HepG2 (cell line): ENCODE results near the gene CABLES1. TPM values are rescaled to one million over a fixed set of nuclear protein-coding genes. Genes with fewer than 3 reads are reported as not detected.

Experiments used
- ATAC-seq: fragments of 200-7000 bp; cut with Tn5 transposase; 3 replicates; pipeline ENCODE4 v1.9.1; 2020; ENCODE audit warnings: mild to moderate bottlenecking, moderate library complexity
- BruUV-seq: library from RNA; stranded (reverse); fragments of 400-500 nt; replicated peaks from 2 replicates; lab custom pipeline; 2021; lab: Mats Ljungman, UMichigan
- CTCF ChIA-PET: fragments of 300-600 bp; formaldehyde crosslinking; extraction: SDS; loops from one replicate; lab custom pipeline; 2021; ENCODE audit warnings: low total read pairs, inconsistent platforms, low intra/inter-chr PET ratio; lab: Yijun Ruan, JAX
- POLR2A ChIA-PET: fragments of 350-600 bp; sonication (Branson Sonifier 250); formaldehyde crosslinking; loops from one replicate; lab custom pipeline; 2020; ENCODE audit warnings: antibody characterized with exemption, inconsistent platforms; lab: Yijun Ruan, JAX
- DNase-seq: peaks from one replicate; pipeline ENCODE4 v3.0.0-alpha.2; 2015; ENCODE audit warnings: low spot score
- FAIRE-seq: peaks from 3 replicates; lab custom pipeline; 2011; peaks lifted over from hg19 to GRCh38; lab: Jason Lieb, UNC
- H2AFZ ChIP-seq: one replicate; pipeline ENCODE4 v1.6.1; 2011; ENCODE audit warnings: low read length, inconsistent platforms
- H3K27ac ChIP-seq: fragments of 300-600 bp; 3 replicates; pipeline ENCODE4 v1.8.0; 2011; ENCODE audit warnings: mixed run types, mild to moderate bottlenecking, mixed read lengths, low read length, inconsistent platforms; ENCODE audit not compliant: insufficient read depth; ENCODE audit errors: extremely low read length
- H3K27me3 ChIP-seq, 2 experiments: fragments of 200-600 bp in 1 of 2; 2 replicates in 1 of 2; 3 replicates in 1 of 2; pipeline versions ENCODE4 v1.6.0 to v1.8.0; 2011; ENCODE audit warnings: low read length in 2 of 2, mild to moderate bottlenecking in 2 of 2, moderate library complexity in 2 of 2, inconsistent platforms in 1 of 2; ENCODE audit not compliant: insufficient read depth in 2 of 2, control insufficient read depth in 1 of 2
- H3K36me3 ChIP-seq, 2 experiments: fragments of 200-600 bp in 1 of 2; replicated peaks in 1 of 2; 2 replicates in 1 of 2; 3 replicates in 1 of 2; pipeline versions ENCODE4 v1.5.1 to v1.8.0; 2011; ENCODE audit warnings: low read length in 2 of 2, inconsistent platforms in 1 of 2; ENCODE audit not compliant: insufficient read depth in 2 of 2, control insufficient read depth in 1 of 2
- H3K4me1 ChIP-seq: 2 replicates; pipeline ENCODE4 v1.5.1; 2012; ENCODE audit warnings: low read length, inconsistent platforms; ENCODE audit not compliant: insufficient read depth
- H3K4me2 ChIP-seq: 2 replicates; pipeline ENCODE4 v1.6.0; 2011; ENCODE audit warnings: low read depth, low read length, inconsistent platforms
- H3K4me3 ChIP-seq, 3 experiments: fragments of 200-600 bp in 1 of 3; sonication (generic), shearing (Covaris generic) in 1 of 3; replicated peaks in 1 of 3; 2 replicates each; pipeline ENCODE4 v1.5.1; 2011 to 2016; ENCODE audit warnings: low read length in 3 of 3, inconsistent platforms in 2 of 3, low read depth in 2 of 3, mild to moderate bottlenecking in 2 of 3, control low read depth in 1 of 3, mixed read lengths in 1 of 3; ENCODE audit not compliant: insufficient read depth in 1 of 3
- H3K79me2 ChIP-seq: one replicate; pipeline ENCODE4 v1.6.1; 2011; ENCODE audit warnings: low read length, inconsistent platforms; ENCODE audit not compliant: insufficient read depth
- H3K9ac ChIP-seq: 2 replicates; pipeline ENCODE4 v1.6.0; 2011; ENCODE audit warnings: mild to moderate bottlenecking, low read depth, low read length, inconsistent platforms; ENCODE audit not compliant: insufficient read depth
- H3K9me3 ChIP-seq: 2 replicates; pipeline ENCODE4 v1.5.1; 2012; ENCODE audit warnings: mild to moderate bottlenecking, low read length
- H4K20me1 ChIP-seq: 2 replicates; pipeline ENCODE4 v1.6.0; 2011; ENCODE audit warnings: inconsistent platforms, mild to moderate bottlenecking, low read length, moderate library complexity; ENCODE audit not compliant: insufficient read depth
- ERF ChIP-seq: IDR thresholded peaks from 2 replicates; pipeline ENCODE4 v1.6.1; 2018; ENCODE audit warnings: missing biosample characterization, missing genetic modification reagents
- HNF4A ChIP-seq: sonication (generic); formaldehyde crosslinking; IDR thresholded peaks from 2 replicates; pipeline ENCODE4 v1.4.0; 2020; ENCODE audit warnings: missing genetic modification reagents
- MAFF ChIP-seq: IDR thresholded peaks from 2 replicates; pipeline ENCODE4 v1.6.1; 2011; ENCODE audit warnings: low read depth, low read length, improper control_type of control experiment
- MAFK ChIP-seq, 2 experiments: IDR thresholded peaks in 1 of 2; conservative IDR thresholded peaks in 1 of 2; 2 replicates each; pipeline ENCODE4 v1.6.1; 2011; ENCODE audit warnings: improper control_type of control experiment in 2 of 2, low read length in 2 of 2
- TEAD3 ChIP-seq: optimal IDR thresholded peaks from 2 replicates; pipeline ENCODE3; 2016; ENCODE audit warnings: borderline replicate concordance
- ZNF142 ChIP-seq: sonication (generic); formaldehyde crosslinking; IDR thresholded peaks from 2 replicates; pipeline ENCODE4 v1.4.0; 2020; ENCODE audit warnings: missing genetic modification reagents
- WGBS: methylation state at CpG from one replicate; pipeline ENCODE4 v1.1.6; 2017; ENCODE audit warnings: low lambda C conversion rate; 5-methylcytosine and 5-hydroxymethylcytosine counted together
- in situ Hi-C: cut with HindIII; loops from 2 replicates; pipeline ENCODE4 v1.10.0; 2017; ENCODE audit warnings: low pct_unique_long_range_greater_than_20kb; ENCODE audit not compliant: extremely low pct_ligation_motif_present
- intact Hi-C: fragments of 100-400 bp; cut with micrococcal nuclease; formaldehyde crosslinking; loops from one replicate; pipeline ENCODE4 v1.10.0; 2022; ENCODE audit not compliant: unreplicated experiment
- polyA plus RNA-seq, 8 experiments: library from polyadenylated mRNA; depleted of rRNA in 3 of 8; stranded (reverse) in 7 of 8; unstranded in 1 of 8; fragments of >200 nt; fragmentation: Illumina TruSeq in 4 of 8; extraction: Trizol in 4 of 8; gene quantifications; 2 replicates each; pipeline versions ENCODE4 v1.2.1 to v1.2.3, GENCODE V29; 2011 to 2016; ENCODE audit warnings: low read depth in 4 of 8, missing spikeins in 1 of 8, mixed read lengths in 1 of 8; ENCODE audit not compliant: insufficient read depth in 1 of 8
- total RNA-seq, 5 experiments: library from RNA; depleted of rRNA; stranded (reverse); fragments of >200 nt; fragmentation: Illumina TruSeq; extraction: Trizol; gene quantifications; 2 replicates each; pipeline ENCODE4 v1.2.3, GENCODE V29; 2016; ENCODE audit warnings: low read depth in 1 of 5
- TF ChIP-seq, protein P1 (sequence below): sonication (generic); formaldehyde crosslinking; IDR thresholded peaks from 2 replicates; pipeline ENCODE4 v1.5.0; 2020; ENCODE audit warnings: missing genetic modification reagents, mild to moderate bottlenecking, borderline replicate concordance
- TF ChIP-seq, protein P2 (sequence below): sonication (generic); formaldehyde crosslinking; conservative IDR thresholded peaks from 2 replicates; pipeline ENCODE4 v1.5.0; 2020; ENCODE audit warnings: missing genetic modification reagents

The CABLES1 gene
- total and polyA plus RNA-seq, 2 of the 13 experiments (the other 11 are each of a cell fraction or from before 2014, with no cell fraction given), result 14.7 to 25.8 TPM

DNA sequence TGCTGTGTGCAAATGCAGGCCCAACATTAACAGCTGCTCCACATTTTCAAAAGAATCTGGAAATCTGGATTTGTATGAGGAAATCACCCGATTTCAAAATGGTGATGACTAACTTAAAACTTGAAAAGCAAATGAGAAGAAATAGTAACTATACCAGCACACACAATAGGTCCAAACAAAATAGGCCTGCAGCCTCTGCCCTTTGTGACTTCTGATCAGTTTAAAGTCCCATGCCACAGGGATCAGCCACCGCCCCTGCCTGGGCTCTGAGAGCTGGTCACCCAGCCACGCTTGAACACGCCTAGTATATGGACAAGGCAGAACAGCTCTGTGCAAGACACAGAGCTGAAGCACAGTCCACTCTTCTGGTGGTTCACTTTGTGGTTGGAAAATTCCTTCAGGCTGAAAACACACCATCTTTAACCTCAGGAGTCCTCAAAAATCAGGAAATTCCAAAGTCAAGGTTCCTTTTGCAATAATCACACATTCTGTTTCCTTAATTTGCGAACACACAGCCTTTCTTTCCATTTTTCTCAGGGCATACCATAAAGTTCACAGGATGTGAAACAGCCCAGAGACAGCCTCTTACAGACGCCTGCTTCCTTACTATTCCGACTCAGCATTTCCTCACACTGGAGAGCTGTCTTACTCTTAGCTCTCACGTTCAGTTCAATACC lies 167.7 kb downstream of the CABLES1 start:
- Histone ChIP-seq H3K4me3 (no peak overlapping the region), H4K20me1 (no peaks in the 10 kb centered on the region), H2AFZ (no peak overlapping the region), H3K79me2 (no peaks in the 10 kb centered on the region), H3K9ac (no peak overlapping the region), H3K4me1 (peaks cover 15% of the 10 kb centered on the region), H3K27me3 (no peaks in the 10 kb centered on the region), H3K9me3 (no peaks in the 10 kb centered on the region), H3K4me2 (no peak overlapping the region), H3K27ac (no peak overlapping the region), H3K36me3 (no peaks in the 10 kb centered on the region)
- TF ChIP-seq HNF4A (CRISPR knock-in tag) (peak; percentile 21; the same call in 1 of the 2 replicates), ERF (CRISPR knock-in tag) (no peak), MAFF (peak; percentile 69), MAFK (conservative IDR thresholded peaks at IDR 0.05 in 1 of 2, IDR thresholded peaks at IDR 0.05 in 1 of 2; ENCODE audit: low read length in 2 of 2) (peak; percentile 71 to 84)
- FAIRE-seq (no peak), ATAC-seq (peak; percentile 66), DNase-seq (no peak)
- POLR2A ChIA-PET, result no interaction called here
- CTCF ChIA-PET, result no interaction called here
- 84% methylated on average over 8 of the region's 8 CpGs for WGBS
- in situ Hi-C loops (no loop called here), intact Hi-C loops (no loop called here)
- no TSS peak for BruUV-seq

- WGBS, result 86% methylated on average over 6 of the region's 6 CpGs
- ChIA-PET CTCF (no interaction called here), POLR2A (no interaction called here)
- H3K9ac ChIP-seq, result no peak overlapping the region
- no peaks in the 10 kb centered on the region for H3K27me3 ChIP-seq
- no peak overlapping the region for H3K4me2 ChIP-seq
- H2AFZ ChIP-seq, result no peak overlapping the region
- peaks cover 19% of the 10 kb centered on the region for H3K4me1 ChIP-seq
- in situ Hi-C loops, result no loop called here
- FAIRE-seq (no peak), DNase-seq (no peak), ATAC-seq (no peak)
- BruUV-seq, result no TSS peak
- H3K4me3 ChIP-seq, result no peak overlapping the region
- H3K36me3 ChIP-seq, result no peaks in the 10 kb centered on the region; a peak in 1 of 5 replicates
- no peaks in the 10 kb centered on the region for H4K20me1 ChIP-seq
- H3K79me2 ChIP-seq, result no peaks in the 10 kb centered on the region
- no peak overlapping the region for H3K27ac ChIP-seq
- intact Hi-C loops, result no loop called here
- no peaks in the 10 kb centered on the region for H3K9me3 ChIP-seq
- TF ChIP-seq, protein P1, sequence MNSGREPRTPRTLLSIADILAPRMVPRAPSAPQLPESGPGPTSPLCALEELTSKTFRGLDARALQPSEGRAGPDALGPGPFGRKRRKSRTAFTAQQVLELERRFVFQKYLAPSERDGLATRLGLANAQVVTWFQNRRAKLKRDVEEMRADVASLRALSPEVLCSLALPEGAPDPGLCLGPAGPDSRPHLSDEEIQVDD (CRISPR knock-in tag), result no peak
- TF ChIP-seq, protein P2, sequence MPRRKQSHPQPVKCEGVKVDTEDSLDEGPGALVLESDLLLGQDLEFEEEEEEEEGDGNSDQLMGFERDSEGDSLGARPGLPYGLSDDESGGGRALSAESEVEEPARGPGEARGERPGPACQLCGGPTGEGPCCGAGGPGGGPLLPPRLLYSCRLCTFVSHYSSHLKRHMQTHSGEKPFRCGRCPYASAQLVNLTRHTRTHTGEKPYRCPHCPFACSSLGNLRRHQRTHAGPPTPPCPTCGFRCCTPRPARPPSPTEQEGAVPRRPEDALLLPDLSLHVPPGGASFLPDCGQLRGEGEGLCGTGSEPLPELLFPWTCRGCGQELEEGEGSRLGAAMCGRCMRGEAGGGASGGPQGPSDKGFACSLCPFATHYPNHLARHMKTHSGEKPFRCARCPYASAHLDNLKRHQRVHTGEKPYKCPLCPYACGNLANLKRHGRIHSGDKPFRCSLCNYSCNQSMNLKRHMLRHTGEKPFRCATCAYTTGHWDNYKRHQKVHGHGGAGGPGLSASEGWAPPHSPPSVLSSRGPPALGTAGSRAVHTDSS (CRISPR knock-in tag), result no peak
- no peak for TF ChIP-seq ZNF142 (CRISPR knock-in tag)
- no peak for TF ChIP-seq TEAD3 (CRISPR knock-in tag)
Observed at GRCh38 chr18:23306822-23307221, 171.5 kb downstream of the CABLES1 start.
